SK-N-SH (cell line): ENCODE measurements around the gene SLC25A21. TPM values are rescaled to one million over a fixed set of nuclear protein-coding genes. Genes with fewer than 3 reads are reported as not detected.

Source experiments
- CTCF ChIA-PET: fragments of 300-600, 350-600 bp; formaldehyde crosslinking; extraction: SDS; loops from one replicate; lab custom pipeline; 2021; lab: Yijun Ruan, JAX
- POLR2A ChIA-PET: fragments of 350-600 bp; sonication (Branson Sonifier 250); formaldehyde crosslinking; extraction: SDS; loops from one replicate; lab custom pipeline; 2020; ENCODE audit warnings: antibody characterized with exemption, inconsistent platforms; lab: Yijun Ruan, JAX
- DNase-seq: peaks from one replicate; pipeline ENCODE4 v3.0.0; 2012
- H2AFZ ChIP-seq: fragments of 200-600 bp; sonication (generic); 2 replicates; pipeline ENCODE4 v1.8.1; 2016; ENCODE audit warnings: antibody characterized with exemption, mild to moderate bottlenecking, low read depth
- H3F3A ChIP-seq: fragments of 200-600 bp; sonication (generic); replicated peaks from 2 replicates; pipeline ENCODE3; 2016; ENCODE audit warnings: antibody characterized with exemption, mild to moderate bottlenecking; ENCODE audit not compliant: insufficient read depth
- H3K27ac ChIP-seq, 2 experiments: fragments of 200-500 bp in 1 of 2; fragments of 200-600 bp in 1 of 2; sonication (Bioruptor generic) in 1 of 2; sonication (generic), shearing (Covaris generic) in 1 of 2; 2 replicates each; pipeline versions ENCODE4 v1.5.1 to v1.6.1; 2014 to 2016; ENCODE audit warnings: low read depth in 2 of 2, inconsistent platforms in 1 of 2, low read length in 1 of 2, mild to moderate bottlenecking in 1 of 2, mixed read lengths in 1 of 2
- H3K27me3 ChIP-seq: fragments of 200-600 bp; sonication (generic), shearing (Covaris generic); 2 replicates; pipeline ENCODE4 v1.6.1; 2016; ENCODE audit warnings: mixed run types; ENCODE audit not compliant: insufficient read depth
- H3K36me3 ChIP-seq, 2 experiments: fragments of 200-500 bp in 1 of 2; fragments of 200-600 bp in 1 of 2; sonication (Bioruptor generic) in 1 of 2; sonication (generic) in 1 of 2; replicated peaks in 1 of 2; 2 replicates each; pipeline versions ENCODE3 to v1.5.1; 2014 to 2016; ENCODE audit warnings: low read length in 1 of 2, mild to moderate bottlenecking in 1 of 2; ENCODE audit not compliant: insufficient read depth in 2 of 2, control insufficient read depth in 1 of 2
- H3K4me1 ChIP-seq, 2 experiments: fragments of 200-500 bp in 1 of 2; fragments of 200-600 bp in 1 of 2; sonication (Bioruptor generic) in 1 of 2; sonication (generic), shearing (Covaris generic) in 1 of 2; 2 replicates each; pipeline versions ENCODE4 v1.5.1 to v1.6.1; 2014 to 2016; ENCODE audit warnings: low read depth in 1 of 2, low read length in 1 of 2, mixed run types in 1 of 2; ENCODE audit not compliant: insufficient read depth in 2 of 2, control insufficient read depth in 1 of 2
- H3K4me2 ChIP-seq: fragments of 200-600 bp; sonication (generic), shearing (Covaris generic); 2 replicates; pipeline ENCODE4 v1.6.1; 2017; ENCODE audit warnings: mixed run types
- H3K4me3 ChIP-seq, 2 experiments: fragments of 200-500 bp in 1 of 2; fragments of 200-600 bp in 1 of 2; sonication (Bioruptor generic) in 1 of 2; sonication (generic), shearing (Covaris generic) in 1 of 2; 2 replicates each; pipeline versions ENCODE4 v1.5.1 to v1.8.1; 2014 to 2016; ENCODE audit warnings: low read depth in 2 of 2, inconsistent platforms in 1 of 2, low read length in 1 of 2, mild to moderate bottlenecking in 1 of 2, mixed read lengths in 1 of 2, moderate library complexity in 1 of 2
- H3K79me2 ChIP-seq: fragments of 200-600 bp; sonication (generic); 2 replicates; pipeline ENCODE4 v1.8.1; 2017; ENCODE audit warnings: mild to moderate bottlenecking; ENCODE audit not compliant: insufficient read depth
- H3K9ac ChIP-seq: fragments of 200-600 bp; sonication (generic); 2 replicates; pipeline ENCODE4 v1.6.1; 2017; ENCODE audit warnings: mixed run types
- H3K9me2 ChIP-seq: fragments of 200-600 bp; sonication (generic); 2 replicates; pipeline ENCODE4 v1.6.1; 2017; ENCODE audit warnings: mixed run types
- H3K9me3 ChIP-seq: fragments of 200-600 bp; sonication (generic); 2 replicates; pipeline ENCODE4 v1.6.1; 2017; ENCODE audit warnings: mixed run types, mild to moderate bottlenecking, moderate library complexity
- H4K20me1 ChIP-seq: fragments of 200-600 bp; sonication (generic); 2 replicates; pipeline ENCODE4 v1.6.1; 2017; ENCODE audit warnings: mild to moderate bottlenecking, mixed run types; ENCODE audit not compliant: insufficient read depth
- ELF1 ChIP-seq: IDR thresholded peaks from 2 replicates; pipeline ENCODE4 v1.4.0; 2012
- EP300 ChIP-seq, 2 experiments: IDR thresholded peaks; 2 replicates each; pipeline versions ENCODE4 v1.4.0 to v1.6.1; 2012; ENCODE audit warnings: borderline replicate concordance in 1 of 2, low read depth in 1 of 2, low read length in 1 of 2
- MEF2A ChIP-seq: IDR thresholded peaks from 2 replicates; pipeline ENCODE4 v1.4.0; 2012; ENCODE audit warnings: low read depth, borderline replicate concordance
- MXI1 ChIP-seq: IDR thresholded peaks from 2 replicates; pipeline ENCODE4 v1.6.1; 2012; ENCODE audit warnings: mild to moderate bottlenecking, low read depth, low read length, improper control_type of control experiment
- NFIC ChIP-seq: IDR thresholded peaks from 2 replicates; pipeline ENCODE4 v1.4.0; 2012; ENCODE audit warnings: borderline replicate concordance
- RFX5 ChIP-seq: IDR thresholded peaks from 2 replicates; pipeline ENCODE4 v1.6.1; 2012; ENCODE audit warnings: mild to moderate bottlenecking, improper control_type of control experiment, low read length
- SIN3A ChIP-seq: IDR thresholded peaks from 2 replicates; pipeline ENCODE4 v1.6.1; 2012; ENCODE audit warnings: low read depth, mild to moderate bottlenecking, low read length, moderate library complexity, borderline replicate concordance
- SMC3 ChIP-seq: IDR thresholded peaks from 2 replicates; pipeline ENCODE4 v1.6.1; 2012; ENCODE audit warnings: low read depth, low read length, improper control_type of control experiment
- TAF1 ChIP-seq: IDR thresholded peaks from 2 replicates; pipeline ENCODE4 v1.6.1; 2012; ENCODE audit warnings: low read depth, mild to moderate bottlenecking, low read length, moderate library complexity, borderline replicate concordance
- YY1 ChIP-seq: IDR thresholded peaks from 2 replicates; pipeline ENCODE4 v1.4.0; 2012; ENCODE audit warnings: low read depth, mild to moderate bottlenecking
- WGBS: methylation state at CpG from one replicate; pipeline ENCODE4 v1.1.6; 2017; ENCODE audit warnings: low lambda C conversion rate; 5-methylcytosine and 5-hydroxymethylcytosine counted together
- polyA plus RNA-seq, 3 experiments: library from polyadenylated mRNA; depleted of rRNA; stranded (reverse); fragments of >200 nt; gene quantifications; 2 replicates each; pipeline ENCODE4 v1.2.3, GENCODE V29; 2012
- TF ChIP-seq, protein P1 (sequence below): fragments of 150-350 bp; IDR thresholded peaks from 2 replicates; pipeline ENCODE4 v1.6.1; 2016; ENCODE audit warnings: mild to moderate bottlenecking, low read depth, low read length
- TF ChIP-seq, protein P2 (sequence below): IDR thresholded peaks from 2 replicates; pipeline ENCODE4 v1.4.0; 2012; ENCODE audit warnings: low read depth
- TF ChIP-seq, protein P3 (sequence below): IDR thresholded peaks from 2 replicates; pipeline ENCODE4 v1.4.0; 2012; ENCODE audit warnings: low read depth, borderline replicate concordance
- TF ChIP-seq, protein P4 (sequence below): IDR thresholded peaks from 2 replicates; pipeline ENCODE4; 2012
- TF ChIP-seq, protein P5 (sequence below): fragments of 150-350 bp; IDR thresholded peaks from 2 replicates; pipeline ENCODE4 v1.6.1; 2017; ENCODE audit warnings: antibody characterized with exemption, low read length, low read depth, borderline replicate concordance
- TF ChIP-seq, protein P6 (sequence below): fragments of 200-600 bp; sonication (generic); IDR thresholded peaks from 2 replicates; pipeline ENCODE4 v1.6.1; 2017; ENCODE audit warnings: antibody characterized with exemption, mild to moderate bottlenecking, moderate library complexity

SLC25A21 gene
- polyA plus RNA-seq, 1 of the 3 experiments (the other 2 are of a cell fraction), result not detected

DNA sequence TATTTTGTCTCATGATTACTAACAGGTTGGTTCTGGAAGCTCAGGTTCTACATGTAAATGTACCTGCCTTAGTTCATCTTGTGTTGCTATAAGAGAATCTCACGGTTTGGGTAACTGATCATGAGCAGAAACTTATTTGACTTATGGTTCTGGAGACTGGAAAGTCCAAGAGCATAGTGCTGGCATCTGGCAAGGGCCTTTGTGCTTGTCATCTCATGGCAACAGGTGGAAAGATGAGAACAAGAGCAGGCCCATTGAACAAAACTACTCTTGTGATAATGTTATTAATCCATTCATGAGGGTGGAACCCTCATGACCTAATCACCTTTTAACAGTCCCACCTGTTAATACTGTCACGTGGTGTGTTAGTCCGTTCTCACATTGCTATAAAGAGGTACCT is 48.7 kb upstream of the SLC25A21 start (continued):
- TF ChIP-seq EP300 (IDR thresholded peaks at IDR 0.05; ENCODE audit: borderline replicate concordance in 1 of 2, low read depth in 1 of 2, low read length in 1 of 2) (no peak), ELF1 (no peak)
- TF ChIP-seq, protein P1, sequence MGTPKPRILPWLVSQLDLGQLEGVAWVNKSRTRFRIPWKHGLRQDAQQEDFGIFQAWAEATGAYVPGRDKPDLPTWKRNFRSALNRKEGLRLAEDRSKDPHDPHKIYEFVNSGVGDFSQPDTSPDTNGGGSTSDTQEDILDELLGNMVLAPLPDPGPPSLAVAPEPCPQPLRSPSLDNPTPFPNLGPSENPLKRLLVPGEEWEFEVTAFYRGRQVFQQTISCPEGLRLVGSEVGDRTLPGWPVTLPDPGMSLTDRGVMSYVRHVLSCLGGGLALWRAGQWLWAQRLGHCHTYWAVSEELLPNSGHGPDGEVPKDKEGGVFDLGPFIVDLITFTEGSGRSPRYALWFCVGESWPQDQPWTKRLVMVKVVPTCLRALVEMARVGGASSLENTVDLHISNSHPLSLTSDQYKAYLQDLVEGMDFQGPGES, result no peak
- TF ChIP-seq, protein P2, sequence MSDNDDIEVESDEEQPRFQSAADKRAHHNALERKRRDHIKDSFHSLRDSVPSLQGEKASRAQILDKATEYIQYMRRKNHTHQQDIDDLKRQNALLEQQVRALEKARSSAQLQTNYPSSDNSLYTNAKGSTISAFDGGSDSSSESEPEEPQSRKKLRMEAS, result no peak
- TF ChIP-seq, protein P3, sequence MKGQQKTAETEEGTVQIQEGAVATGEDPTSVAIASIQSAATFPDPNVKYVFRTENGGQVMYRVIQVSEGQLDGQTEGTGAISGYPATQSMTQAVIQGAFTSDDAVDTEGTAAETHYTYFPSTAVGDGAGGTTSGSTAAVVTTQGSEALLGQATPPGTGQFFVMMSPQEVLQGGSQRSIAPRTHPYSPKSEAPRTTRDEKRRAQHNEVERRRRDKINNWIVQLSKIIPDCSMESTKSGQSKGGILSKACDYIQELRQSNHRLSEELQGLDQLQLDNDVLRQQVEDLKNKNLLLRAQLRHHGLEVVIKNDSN, result no peak

DNA sequence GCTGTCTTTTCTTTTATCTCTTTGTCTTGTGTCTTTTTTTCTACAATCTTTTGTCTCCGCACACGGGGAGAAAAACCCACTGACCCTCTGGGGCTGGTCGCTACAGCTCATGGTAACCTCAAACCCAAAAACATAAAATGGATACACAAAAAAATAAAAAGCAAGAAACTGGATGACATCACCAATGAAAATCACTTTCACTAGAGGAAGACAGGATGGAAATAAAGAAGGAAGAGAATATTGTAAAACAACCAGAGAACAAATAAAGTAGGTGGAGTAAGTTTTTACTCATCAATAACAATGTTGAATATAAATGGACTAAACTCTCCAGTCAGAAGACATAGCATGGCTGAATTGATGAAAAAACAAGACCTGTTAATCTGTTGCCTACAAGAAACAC is 42.9 kb upstream of the SLC25A21 start:
- no peak overlapping the region for H3K4me3 ChIP-seq
- DNase-seq, result no peak
- no peaks in the 10 kb centered on the region for H3K79me2 ChIP-seq
- H3K36me3 ChIP-seq, result no peaks in the 10 kb centered on the region
- H3K9me2 ChIP-seq, result no peaks in the 10 kb centered on the region
- H3K27ac ChIP-seq, result no peak overlapping the region
- H2AFZ ChIP-seq, result no peak overlapping the region
- POLR2A ChIA-PET, result no interaction called here
- no peaks in the 10 kb centered on the region for H4K20me1 ChIP-seq
- 29% methylated on average over 3 of the region's 3 CpGs for WGBS
- H3K4me1 ChIP-seq, result no peaks in the 10 kb centered on the region
- no peaks in the 10 kb centered on the region for H3K27me3 ChIP-seq
- CTCF ChIA-PET, result no interaction called here
- TF ChIP-seq NFIC, result no peak
- no peak for TF ChIP-seq ELF1
- TF ChIP-seq RFX5, result no peak
- TF ChIP-seq, protein P2, result no peak
- TF ChIP-seq, protein P4, sequence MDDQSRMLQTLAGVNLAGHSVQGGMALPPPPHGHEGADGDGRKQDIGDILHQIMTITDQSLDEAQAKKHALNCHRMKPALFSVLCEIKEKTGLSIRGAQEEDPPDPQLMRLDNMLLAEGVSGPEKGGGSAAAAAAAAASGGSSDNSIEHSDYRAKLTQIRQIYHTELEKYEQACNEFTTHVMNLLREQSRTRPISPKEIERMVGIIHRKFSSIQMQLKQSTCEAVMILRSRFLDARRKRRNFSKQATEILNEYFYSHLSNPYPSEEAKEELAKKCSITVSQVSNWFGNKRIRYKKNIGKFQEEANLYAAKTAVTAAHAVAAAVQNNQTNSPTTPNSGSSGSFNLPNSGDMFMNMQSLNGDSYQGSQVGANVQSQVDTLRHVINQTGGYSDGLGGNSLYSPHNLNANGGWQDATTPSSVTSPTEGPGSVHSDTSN, result no peak
- TF ChIP-seq MEF2A, result no peak
- no peak for TF ChIP-seq SMC3
- TF ChIP-seq, protein P5, sequence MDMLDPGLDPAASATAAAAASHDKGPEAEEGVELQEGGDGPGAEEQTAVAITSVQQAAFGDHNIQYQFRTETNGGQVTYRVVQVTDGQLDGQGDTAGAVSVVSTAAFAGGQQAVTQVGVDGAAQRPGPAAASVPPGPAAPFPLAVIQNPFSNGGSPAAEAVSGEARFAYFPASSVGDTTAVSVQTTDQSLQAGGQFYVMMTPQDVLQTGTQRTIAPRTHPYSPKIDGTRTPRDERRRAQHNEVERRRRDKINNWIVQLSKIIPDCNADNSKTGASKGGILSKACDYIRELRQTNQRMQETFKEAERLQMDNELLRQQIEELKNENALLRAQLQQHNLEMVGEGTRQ, result no peak
- TF ChIP-seq TAF1, result no peak
- no peak for TF ChIP-seq EP300 (IDR thresholded peaks at IDR 0.05; ENCODE audit: borderline replicate concordance in 1 of 2, low read depth in 1 of 2, low read length in 1 of 2)
- TF ChIP-seq MXI1, result no peak
- TF ChIP-seq, protein P6, sequence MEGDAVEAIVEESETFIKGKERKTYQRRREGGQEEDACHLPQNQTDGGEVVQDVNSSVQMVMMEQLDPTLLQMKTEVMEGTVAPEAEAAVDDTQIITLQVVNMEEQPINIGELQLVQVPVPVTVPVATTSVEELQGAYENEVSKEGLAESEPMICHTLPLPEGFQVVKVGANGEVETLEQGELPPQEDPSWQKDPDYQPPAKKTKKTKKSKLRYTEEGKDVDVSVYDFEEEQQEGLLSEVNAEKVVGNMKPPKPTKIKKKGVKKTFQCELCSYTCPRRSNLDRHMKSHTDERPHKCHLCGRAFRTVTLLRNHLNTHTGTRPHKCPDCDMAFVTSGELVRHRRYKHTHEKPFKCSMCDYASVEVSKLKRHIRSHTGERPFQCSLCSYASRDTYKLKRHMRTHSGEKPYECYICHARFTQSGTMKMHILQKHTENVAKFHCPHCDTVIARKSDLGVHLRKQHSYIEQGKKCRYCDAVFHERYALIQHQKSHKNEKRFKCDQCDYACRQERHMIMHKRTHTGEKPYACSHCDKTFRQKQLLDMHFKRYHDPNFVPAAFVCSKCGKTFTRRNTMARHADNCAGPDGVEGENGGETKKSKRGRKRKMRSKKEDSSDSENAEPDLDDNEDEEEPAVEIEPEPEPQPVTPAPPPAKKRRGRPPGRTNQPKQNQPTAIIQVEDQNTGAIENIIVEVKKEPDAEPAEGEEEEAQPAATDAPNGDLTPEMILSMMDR, result no peak
- no peak for TF ChIP-seq YY1
- TF ChIP-seq, protein P3, result no peak
- no peak for TF ChIP-seq SIN3A
- H3K4me2 ChIP-seq, result no peak overlapping the region
- no peak overlapping the region for H3K9ac ChIP-seq
- H3F3A ChIP-seq, result no peaks in the 10 kb centered on the region
- no peaks in the 10 kb centered on the region for H3K9me3 ChIP-seq
